HG02610 (cell line): Measurements from ENCODE around the gene RXRA.

Experiments
- ATAC-seq: cut with Tn5 transposase; IDR thresholded peaks from one replicate; pipeline ENCODE4 v1.9.1; 2021; ENCODE audit warnings: mild to moderate bottlenecking, moderate library complexity; ENCODE audit not compliant: unreplicated experiment

The RXRA gene

GRCh38 chr9:134349936-134350335 is 23.7 kb downstream of the RXRA start:
- ATAC-seq = no peak

DNA sequence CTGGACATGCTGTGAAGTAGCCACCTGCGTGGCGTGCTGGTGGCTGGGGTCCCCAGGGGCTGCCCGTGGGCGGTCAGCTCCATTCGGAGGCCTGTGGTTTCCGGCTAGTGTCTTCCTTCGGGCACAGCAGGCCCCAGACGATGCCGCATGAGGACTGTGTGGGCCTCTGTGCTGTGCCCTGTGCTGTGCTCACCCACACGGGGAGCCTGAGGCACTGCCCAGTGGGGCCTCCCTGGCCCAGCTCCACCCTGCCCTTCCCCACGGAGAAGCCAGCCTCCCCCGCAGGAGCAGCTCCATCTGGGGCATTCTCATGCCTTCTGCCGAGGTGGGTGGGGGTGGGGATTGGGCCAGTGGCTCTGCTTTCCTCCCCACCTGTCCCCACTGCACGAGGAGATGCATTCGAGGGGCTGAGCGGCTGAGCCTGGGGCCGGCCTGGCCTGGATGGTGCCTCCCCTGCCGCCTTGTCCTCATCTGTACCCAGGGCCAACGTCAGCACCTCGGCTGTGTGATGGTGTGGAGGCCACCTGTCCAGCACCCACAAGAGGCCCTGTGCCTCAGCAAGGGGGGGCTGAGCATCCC is 24.2 kb downstream of the RXRA start:
- no peak for ATAC-seq

GRCh38 chr9:134351606-134352176 is 25.4 kb downstream of the RXRA start:
- no peak for ATAC-seq

GRCh38 chr9:134352247-134352933 is 26.1 kb downstream of the RXRA start:
- ATAC-seq = no peak

- ATAC-seq = no peak
Observed at GRCh38 chr9:134353539-134353938, 27.3 kb downstream of the RXRA start.

DNA sequence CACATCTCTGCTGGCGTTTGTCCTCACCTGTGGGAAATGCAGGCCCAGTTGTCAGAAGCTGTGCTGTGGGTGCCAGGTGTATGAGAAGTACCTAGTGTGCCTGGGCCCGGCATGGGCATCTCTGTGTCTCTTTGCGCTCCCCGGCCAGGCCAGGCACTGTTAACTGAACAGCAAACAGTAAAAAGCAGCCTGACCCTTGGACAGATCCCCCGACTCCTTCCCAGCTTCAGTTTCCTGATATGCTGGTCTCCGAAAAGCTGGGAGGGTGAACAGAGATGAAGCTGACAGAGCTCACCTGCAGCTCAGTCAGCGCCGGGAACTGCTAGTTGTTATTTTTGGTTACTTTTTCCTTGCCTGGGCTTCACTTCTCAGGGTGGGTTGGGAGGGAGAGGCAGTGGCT is 28.9 kb downstream of the RXRA start:
- ATAC-seq = no peak

DNA sequence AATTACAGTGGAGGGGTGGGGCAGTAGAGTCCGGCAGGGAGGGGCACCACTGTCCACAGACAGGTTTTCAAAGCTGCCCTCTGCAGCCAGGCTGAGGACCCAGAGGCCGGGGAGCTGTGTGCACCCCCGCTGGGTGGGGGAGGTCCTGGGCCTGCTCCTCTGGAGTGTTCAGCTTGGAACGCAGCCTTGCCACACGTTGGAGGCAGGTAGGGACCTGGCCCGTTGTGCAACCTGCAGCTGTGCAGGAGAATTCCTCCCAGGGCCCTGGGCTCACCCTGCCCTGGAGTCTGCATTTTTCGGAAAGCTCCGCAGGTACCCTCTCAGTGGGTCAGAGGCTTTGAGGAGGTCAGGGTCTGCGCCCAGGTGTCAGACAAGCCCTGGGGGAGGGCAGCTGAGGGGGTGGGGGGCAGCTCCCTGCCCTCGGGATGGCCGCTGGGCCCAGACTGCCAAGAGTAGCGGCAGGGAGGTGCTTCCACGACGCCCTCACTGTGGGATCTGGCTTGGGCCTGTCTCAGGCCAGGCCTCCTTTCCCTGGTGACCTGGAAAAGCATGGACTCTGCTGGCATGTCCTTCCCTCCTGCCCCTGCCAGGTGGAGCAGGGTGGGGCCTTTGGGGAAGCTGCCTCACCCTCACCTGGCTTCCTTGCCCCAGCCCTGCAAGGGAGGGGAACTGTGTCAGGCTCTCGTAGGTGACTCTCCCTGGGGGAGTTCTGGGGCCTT is 29.5 kb downstream of the RXRA start:
- no peak for ATAC-seq

- ATAC-seq = no peak
Observed at GRCh38 chr9:134356496-134357470, 30.5 kb downstream of the RXRA start.

- no peak for ATAC-seq
Observed at GRCh38 chr9:134357631-134358025, 31.4 kb downstream of the RXRA start.

DNA sequence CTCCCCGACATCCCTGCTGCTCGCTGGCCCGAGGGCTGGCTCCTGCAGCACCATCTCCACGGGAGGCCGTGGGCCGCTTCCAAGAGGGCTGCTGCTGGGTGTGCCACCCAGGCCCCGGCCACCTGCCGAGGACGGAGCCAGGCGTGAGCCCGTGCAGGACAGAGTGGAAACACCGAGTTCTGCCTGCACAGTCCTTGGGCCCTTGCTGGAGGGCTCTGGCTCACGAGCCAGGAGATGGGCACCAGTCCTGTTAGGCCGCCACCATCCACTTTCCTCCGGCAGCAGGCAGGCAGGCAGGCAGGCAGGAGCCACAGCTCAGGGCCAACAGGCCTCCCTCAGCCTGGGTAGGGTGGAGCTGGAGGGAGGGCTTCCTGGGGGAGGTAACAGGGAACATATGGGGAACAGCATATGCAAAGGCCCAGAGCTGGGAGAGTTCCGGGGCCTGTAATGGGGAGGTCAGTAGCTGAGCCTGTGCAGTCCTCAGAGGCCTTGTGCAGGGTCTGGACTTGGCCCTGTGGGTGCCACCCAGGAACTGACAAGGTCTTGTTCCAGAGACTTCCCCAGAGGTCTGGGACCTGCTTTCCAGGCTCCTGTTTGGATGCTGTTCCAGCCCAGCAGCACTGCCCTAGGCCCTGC is 31.9 kb downstream of the RXRA start:
- ATAC-seq = no peak

DNA sequence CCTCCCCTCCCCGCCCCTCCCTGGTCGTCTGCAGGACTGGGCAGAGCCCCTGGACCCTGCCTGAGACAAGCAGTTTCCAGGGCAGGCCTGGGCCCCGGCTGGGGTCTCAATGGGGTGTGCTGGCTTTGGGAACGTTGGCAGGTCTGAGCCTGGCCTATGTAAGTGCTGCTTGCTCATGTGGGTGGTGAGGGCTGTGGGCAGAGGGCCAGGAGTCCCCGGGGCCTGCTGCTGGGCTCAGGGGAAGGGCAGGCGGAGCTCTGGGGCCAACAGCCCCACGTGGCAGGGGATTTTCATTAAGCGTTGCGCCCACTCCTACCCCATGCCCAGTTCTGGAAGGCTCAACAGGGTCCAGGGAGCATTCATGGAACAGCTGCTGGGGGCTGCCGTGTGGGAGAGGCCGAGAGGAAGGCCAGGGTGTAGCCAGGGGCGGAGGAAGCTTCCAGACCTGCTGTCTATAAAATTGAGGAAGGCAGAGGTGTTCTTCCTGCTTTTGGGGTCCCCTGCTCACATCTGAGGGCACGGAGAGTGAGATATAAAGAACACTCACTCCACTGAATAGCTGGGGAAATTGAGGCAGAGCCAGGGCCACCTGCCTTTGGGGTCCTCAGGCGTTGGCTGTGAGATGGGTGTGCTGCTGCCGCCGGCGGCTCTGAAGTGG is 32.5 kb downstream of the RXRA start:
- ATAC-seq = no peak

GRCh38 chr9:134359493-134360179 is 33.4 kb downstream of the RXRA start:
- no peak for ATAC-seq

GRCh38 chr9:134360180-134360759 is 34.0 kb downstream of the RXRA start:
- ATAC-seq = no peak

GRCh38 chr9:134360897-134361296 is 34.6 kb downstream of the RXRA start:
- no peak for ATAC-seq

- ATAC-seq = no peak
Observed at GRCh38 chr9:134361426-134361825, 35.2 kb downstream of the RXRA start.

- ATAC-seq = no peak
Observed at GRCh38 chr9:134361843-134362414, 35.7 kb downstream of the RXRA start.

DNA sequence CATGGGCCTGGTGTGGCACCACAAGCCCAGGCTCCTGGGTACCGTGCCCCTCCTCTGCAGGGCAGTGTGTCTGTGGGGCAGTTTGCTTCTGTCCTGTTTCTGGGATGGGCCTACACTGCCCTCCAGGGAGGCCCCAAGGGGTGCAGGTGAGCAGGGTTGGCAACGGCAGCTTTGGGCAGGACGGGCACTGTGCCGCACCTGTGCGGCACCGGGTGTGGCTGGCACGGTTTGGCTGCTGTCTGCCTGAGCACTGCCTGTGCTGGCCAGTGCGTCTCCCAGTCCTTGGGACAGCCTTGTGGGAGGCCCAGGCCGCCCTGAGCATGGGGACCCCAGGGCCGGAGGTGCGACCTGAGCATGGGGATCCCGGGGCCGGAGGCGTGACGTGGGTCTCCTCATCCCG is 37.2 kb downstream of the RXRA start:
- no peak for ATAC-seq

- ATAC-seq = no peak
Observed at GRCh38 chr9:134364391-134365114, 38.3 kb downstream of the RXRA start.
